ENCODE measurements around the gene ANKLE1. TPM values are rescaled to one million over a fixed set of nuclear protein-coding genes. Genes with fewer than 3 reads are reported as not detected.

ANKLE1 gene
- total and polyA plus RNA-seq, 2 experiments from 2014 or later = 9.1 to 20.2 TPM

DNA sequence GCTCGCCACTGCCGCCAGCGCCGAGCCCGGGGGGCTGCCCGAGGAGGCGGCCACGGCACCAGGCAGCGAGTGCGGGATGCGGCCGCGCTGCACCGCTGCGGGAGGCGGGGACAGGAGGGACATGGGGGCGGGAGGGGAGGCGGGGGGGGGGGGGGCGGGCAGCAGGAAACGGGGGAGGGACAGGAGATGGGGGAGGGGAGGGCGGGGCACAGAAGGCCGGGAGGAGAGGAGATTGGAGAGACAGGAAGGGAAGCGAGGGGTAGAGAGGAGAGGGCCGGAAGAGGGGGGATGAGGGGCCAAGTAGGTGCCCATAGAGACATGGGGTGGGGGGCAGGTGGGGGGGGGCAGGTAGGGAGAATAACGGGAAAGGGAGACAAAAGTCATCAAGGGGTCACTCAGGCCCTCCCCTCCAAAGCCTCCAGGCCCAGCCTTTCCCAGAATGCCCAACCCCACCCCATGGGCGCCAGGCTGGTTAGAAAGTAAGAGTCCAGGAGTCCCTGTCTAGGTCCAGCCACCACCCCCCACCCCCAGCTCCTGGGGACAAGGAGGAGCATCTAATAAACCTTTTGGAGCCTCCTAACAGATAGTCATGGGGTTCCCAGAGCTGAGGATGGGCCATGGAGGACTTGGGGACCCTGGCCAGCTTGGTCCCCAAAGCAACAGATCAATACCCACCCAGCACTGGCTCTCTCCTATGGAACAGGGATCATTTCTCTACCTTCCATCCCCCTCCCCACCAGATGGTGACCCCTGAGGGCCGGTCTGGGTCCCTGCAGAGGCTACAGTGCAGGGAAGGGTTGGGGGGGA lies 45.5 kb upstream of the ANKLE1 start:
- H3K4me3 Mint-ChIP-seq = peak overlapping the region; percentile 85
- H3K27me3 Mint-ChIP-seq (ENCODE audit: insufficient read depth, low read depth, poor library complexity) = peaks cover 20% of the 10 kb centered on the region
- H2AFZ ChIP-seq = no peak overlapping the region
- peaks cover 29% of the 10 kb centered on the region for H4K20me1 ChIP-seq (replicated peaks; ENCODE audit: insufficient read depth)
- peak; percentile 48; the same call in 1 of the 2 replicates for TF ChIP-seq POLR2AphosphoS5 (IDR thresholded peaks at IDR 0.05; ENCODE audit: low read depth)
- TF ChIP-seq EZH2phosphoT487 (IDR thresholded peaks at IDR 0.05; ENCODE audit: unreplicated experiment) = no peak
- TF ChIP-seq, protein P1, sequence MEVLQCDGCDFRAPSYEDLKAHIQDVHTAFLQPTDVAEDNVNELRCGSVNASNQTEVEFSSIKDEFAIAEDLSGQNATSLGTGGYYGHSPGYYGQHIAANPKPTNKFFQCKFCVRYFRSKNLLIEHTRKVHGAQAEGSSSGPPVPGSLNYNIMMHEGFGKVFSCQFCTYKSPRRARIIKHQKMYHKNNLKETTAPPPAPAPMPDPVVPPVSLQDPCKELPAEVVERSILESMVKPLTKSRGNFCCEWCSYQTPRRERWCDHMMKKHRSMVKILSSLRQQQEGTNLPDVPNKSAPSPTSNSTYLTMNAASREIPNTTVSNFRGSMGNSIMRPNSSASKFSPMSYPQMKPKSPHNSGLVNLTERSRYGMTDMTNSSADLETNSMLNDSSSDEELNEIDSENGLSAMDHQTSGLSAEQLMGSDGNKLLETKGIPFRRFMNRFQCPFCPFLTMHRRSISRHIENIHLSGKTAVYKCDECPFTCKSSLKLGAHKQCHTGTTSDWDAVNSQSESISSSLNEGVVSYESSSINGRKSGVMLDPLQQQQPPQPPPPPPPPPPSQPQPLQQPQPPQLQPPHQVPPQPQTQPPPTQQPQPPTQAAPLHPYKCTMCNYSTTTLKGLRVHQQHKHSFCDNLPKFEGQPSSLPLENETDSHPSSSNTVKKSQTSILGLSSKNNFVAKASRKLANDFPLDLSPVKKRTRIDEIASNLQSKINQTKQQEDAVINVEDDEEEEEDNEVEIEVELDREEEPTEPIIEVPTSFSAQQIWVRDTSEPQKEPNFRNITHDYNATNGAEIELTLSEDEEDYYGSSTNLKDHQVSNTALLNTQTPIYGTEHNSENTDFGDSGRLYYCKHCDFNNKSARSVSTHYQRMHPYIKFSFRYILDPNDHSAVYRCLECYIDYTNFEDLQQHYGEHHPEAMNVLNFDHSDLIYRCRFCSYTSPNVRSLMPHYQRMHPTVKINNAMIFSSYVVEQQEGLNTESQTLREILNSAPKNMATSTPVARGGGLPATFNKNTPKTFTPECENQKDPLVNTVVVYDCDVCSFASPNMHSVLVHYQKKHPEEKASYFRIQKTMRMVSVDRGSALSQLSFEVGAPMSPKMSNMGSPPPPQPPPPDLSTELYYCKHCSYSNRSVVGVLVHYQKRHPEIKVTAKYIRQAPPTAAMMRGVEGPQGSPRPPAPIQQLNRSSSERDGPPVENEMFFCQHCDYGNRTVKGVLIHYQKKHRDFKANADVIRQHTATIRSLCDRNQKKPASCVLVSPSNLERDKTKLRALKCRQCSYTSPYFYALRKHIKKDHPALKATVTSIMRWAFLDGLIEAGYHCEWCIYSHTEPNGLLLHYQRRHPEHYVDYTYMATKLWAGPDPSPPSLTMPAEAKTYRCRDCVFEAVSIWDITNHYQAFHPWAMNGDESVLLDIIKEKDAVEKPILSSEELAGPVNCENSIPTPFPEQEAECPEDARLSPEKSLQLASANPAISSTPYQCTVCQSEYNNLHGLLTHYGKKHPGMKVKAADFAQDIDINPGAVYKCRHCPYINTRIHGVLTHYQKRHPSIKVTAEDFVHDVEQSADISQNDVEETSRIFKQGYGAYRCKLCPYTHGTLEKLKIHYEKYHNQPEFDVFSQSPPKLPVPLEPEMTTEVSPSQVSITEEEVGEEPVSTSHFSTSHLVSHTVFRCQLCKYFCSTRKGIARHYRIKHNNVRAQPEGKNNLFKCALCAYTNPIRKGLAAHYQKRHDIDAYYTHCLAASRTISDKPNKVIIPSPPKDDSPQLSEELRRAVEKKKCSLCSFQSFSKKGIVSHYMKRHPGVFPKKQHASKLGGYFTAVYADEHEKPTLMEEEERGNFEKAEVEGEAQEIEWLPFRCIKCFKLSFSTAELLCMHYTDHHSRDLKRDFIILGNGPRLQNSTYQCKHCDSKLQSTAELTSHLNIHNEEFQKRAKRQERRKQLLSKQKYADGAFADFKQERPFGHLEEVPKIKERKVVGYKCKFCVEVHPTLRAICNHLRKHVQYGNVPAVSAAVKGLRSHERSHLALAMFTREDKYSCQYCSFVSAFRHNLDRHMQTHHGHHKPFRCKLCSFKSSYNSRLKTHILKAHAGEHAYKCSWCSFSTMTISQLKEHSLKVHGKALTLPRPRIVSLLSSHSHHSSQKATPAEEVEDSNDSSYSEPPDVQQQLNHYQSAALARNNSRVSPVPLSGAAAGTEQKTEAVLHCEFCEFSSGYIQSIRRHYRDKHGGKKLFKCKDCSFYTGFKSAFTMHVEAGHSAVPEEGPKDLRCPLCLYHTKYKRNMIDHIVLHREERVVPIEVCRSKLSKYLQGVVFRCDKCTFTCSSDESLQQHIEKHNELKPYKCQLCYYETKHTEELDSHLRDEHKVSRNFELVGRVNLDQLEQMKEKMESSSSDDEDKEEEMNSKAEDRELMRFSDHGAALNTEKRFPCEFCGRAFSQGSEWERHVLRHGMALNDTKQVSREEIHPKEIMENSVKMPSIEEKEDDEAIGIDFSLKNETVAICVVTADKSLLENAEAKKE (CRISPR knock-in tag; IDR thresholded peaks at IDR 0.05) = no peak
- TF ChIP-seq, protein P2, sequence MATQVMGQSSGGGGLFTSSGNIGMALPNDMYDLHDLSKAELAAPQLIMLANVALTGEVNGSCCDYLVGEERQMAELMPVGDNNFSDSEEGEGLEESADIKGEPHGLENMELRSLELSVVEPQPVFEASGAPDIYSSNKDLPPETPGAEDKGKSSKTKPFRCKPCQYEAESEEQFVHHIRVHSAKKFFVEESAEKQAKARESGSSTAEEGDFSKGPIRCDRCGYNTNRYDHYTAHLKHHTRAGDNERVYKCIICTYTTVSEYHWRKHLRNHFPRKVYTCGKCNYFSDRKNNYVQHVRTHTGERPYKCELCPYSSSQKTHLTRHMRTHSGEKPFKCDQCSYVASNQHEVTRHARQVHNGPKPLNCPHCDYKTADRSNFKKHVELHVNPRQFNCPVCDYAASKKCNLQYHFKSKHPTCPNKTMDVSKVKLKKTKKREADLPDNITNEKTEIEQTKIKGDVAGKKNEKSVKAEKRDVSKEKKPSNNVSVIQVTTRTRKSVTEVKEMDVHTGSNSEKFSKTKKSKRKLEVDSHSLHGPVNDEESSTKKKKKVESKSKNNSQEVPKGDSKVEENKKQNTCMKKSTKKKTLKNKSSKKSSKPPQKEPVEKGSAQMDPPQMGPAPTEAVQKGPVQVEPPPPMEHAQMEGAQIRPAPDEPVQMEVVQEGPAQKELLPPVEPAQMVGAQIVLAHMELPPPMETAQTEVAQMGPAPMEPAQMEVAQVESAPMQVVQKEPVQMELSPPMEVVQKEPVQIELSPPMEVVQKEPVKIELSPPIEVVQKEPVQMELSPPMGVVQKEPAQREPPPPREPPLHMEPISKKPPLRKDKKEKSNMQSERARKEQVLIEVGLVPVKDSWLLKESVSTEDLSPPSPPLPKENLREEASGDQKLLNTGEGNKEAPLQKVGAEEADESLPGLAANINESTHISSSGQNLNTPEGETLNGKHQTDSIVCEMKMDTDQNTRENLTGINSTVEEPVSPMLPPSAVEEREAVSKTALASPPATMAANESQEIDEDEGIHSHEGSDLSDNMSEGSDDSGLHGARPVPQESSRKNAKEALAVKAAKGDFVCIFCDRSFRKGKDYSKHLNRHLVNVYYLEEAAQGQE (IDR thresholded peaks at IDR 0.05; ENCODE audit: unreplicated experiment) = no peak
- peaks cover 23% of the 10 kb centered on the region for H3K4me1 Mint-ChIP-seq
- H3K36me3 ChIP-seq (ENCODE audit: insufficient read depth) = peaks cover 6% of the 10 kb centered on the region; the same call in 1 of the 2 replicates
- DNase-seq (ENCODE audit: low spot score) (peak; percentile 78), ATAC-seq (peak; percentile 17)
- peaks cover 63% of the 10 kb centered on the region for H3K79me2 ChIP-seq (replicated peaks; ENCODE audit: insufficient read depth)
- no peaks in the 10 kb centered on the region for H3K9me3 Mint-ChIP-seq
- H3K9me2 ChIP-seq (ENCODE audit: insufficient read depth) = no peaks in the 10 kb centered on the region
- peak overlapping the region; percentile 94 for H3K4me2 ChIP-seq
- peak overlapping the region; percentile 93 for H3K4me3 ChIP-seq
- H3K36me3 Mint-ChIP-seq (ENCODE audit: low read depth) = peaks cover 53% of the 10 kb centered on the region
- H3K27me3 ChIP-seq (ENCODE audit: insufficient read depth) = no peaks in the 10 kb centered on the region
- peaks cover 12% of the 10 kb centered on the region for H3K4me1 ChIP-seq (ENCODE audit: insufficient read depth)
- H3F3A ChIP-seq (replicated peaks; ENCODE audit: low read depth) = peaks cover 38% of the 10 kb centered on the region
- H3K27ac ChIP-seq (ENCODE audit: low read depth) = peak overlapping the region; percentile 89
- no peak overlapping the region for H3K27ac Mint-ChIP-seq

All from GM23338 (cell line).